ENCODE data around the gene DLEC1.

GRCh38 chr3:37993067-37993455 is 45.9 kb upstream of the DLEC1 start:
- TF ChIP-seq CTCF (IDR thresholded peaks at IDR 0.05) (no peak), POLR2A (IDR thresholded peaks at IDR 0.05) (no peak)
